ENCODE data around the gene MYBBP1A.

- no peak for TF ChIP-seq CTCF (conservative IDR thresholded peaks at IDR 0.05; ENCODE audit: low read depth, low read length)
- TF ChIP-seq EZH2 (IDR thresholded peaks at IDR 0.05; ENCODE audit: borderline replicate concordance, low read depth, low read length, poor library complexity, severe bottlenecking): no peak
These were observed 26.9 kb upstream of the MYBBP1A start for GRCh38 chr17:4582101-4582501.

All from A673 (cell line).